Effector CD4-positive, alpha-beta T cell (primary cell): Measurements from ENCODE around the gene CHCHD3.
"Not testable (repeated sequence)": the region's sequence is repeated elsewhere in the genome, so short reads cannot be mapped to it uniquely, and the experiment has no call there.

ENCODE experiments used
- DNase-seq: peaks from one replicate; pipeline ENCODE4 v3.0.0-alpha.2; 2020

The CHCHD3 gene

GRCh38 chr7:133040674-133041073 is 41.2 kb downstream of the CHCHD3 start:
- DNase-seq: no peak

- no peak for DNase-seq
These were observed 41.7 kb downstream of the CHCHD3 start for GRCh38 chr7:133040178-133040577.

- DNase-seq: no peak
These were observed 42.3 kb downstream of the CHCHD3 start for GRCh38 chr7:133039614-133040013.

GRCh38 chr7:133036289-133036688 is 45.6 kb downstream of the CHCHD3 start:
- no peak for DNase-seq

GRCh38 chr7:133035240-133035639 is 46.6 kb downstream of the CHCHD3 start:
- not testable (repeated sequence) for DNase-seq

GRCh38 chr7:133030346-133030745 is 51.5 kb downstream of the CHCHD3 start:
- no peak for DNase-seq

- no peak for DNase-seq
These were observed 52.4 kb downstream of the CHCHD3 start for GRCh38 chr7:133029463-133029862.

- DNase-seq: no peak
These were observed 54.5 kb downstream of the CHCHD3 start for GRCh38 chr7:133027397-133027796.

GRCh38 chr7:133026210-133026859 is 55.6 kb downstream of the CHCHD3 start:
- DNase-seq: no peak

- DNase-seq: no peak
These were observed 56.8 kb downstream of the CHCHD3 start for GRCh38 chr7:133025056-133025455.

GRCh38 chr7:133024596-133024995 is 57.3 kb downstream of the CHCHD3 start:
- DNase-seq: no peak

- DNase-seq: no peak
These were observed 58.4 kb downstream of the CHCHD3 start for GRCh38 chr7:133023370-133024071.

GRCh38 chr7:133022661-133023060 is 59.2 kb downstream of the CHCHD3 start:
- no peak for DNase-seq

GRCh38 chr7:133021196-133021595 is 60.7 kb downstream of the CHCHD3 start:
- no peak for DNase-seq

- no peak for DNase-seq
These were observed 61.4 kb downstream of the CHCHD3 start for GRCh38 chr7:133020496-133020895.

GRCh38 chr7:133019590-133019989 is 62.3 kb downstream of the CHCHD3 start:
- DNase-seq: no peak

- DNase-seq: no peak
These were observed 65.3 kb downstream of the CHCHD3 start for GRCh38 chr7:133016604-133017003.

GRCh38 chr7:133015888-133016287 is 66.0 kb downstream of the CHCHD3 start:
- no peak for DNase-seq

- DNase-seq: no peak
These were observed 70.1 kb downstream of the CHCHD3 start for GRCh38 chr7:133011746-133012145.

- no peak for DNase-seq
These were observed 72.3 kb downstream of the CHCHD3 start for GRCh38 chr7:133009426-133010252.

GRCh38 chr7:133007961-133008360 is 73.9 kb downstream of the CHCHD3 start:
- no peak for DNase-seq

- DNase-seq: no peak
These were observed 78.6 kb downstream of the CHCHD3 start for GRCh38 chr7:133003052-133003910.

- no peak for DNase-seq
These were observed 80.2 kb downstream of the CHCHD3 start for GRCh38 chr7:133001727-133002126.
